ENCODE measurements around the gene C10orf105.

Gene C10orf105

DNA sequence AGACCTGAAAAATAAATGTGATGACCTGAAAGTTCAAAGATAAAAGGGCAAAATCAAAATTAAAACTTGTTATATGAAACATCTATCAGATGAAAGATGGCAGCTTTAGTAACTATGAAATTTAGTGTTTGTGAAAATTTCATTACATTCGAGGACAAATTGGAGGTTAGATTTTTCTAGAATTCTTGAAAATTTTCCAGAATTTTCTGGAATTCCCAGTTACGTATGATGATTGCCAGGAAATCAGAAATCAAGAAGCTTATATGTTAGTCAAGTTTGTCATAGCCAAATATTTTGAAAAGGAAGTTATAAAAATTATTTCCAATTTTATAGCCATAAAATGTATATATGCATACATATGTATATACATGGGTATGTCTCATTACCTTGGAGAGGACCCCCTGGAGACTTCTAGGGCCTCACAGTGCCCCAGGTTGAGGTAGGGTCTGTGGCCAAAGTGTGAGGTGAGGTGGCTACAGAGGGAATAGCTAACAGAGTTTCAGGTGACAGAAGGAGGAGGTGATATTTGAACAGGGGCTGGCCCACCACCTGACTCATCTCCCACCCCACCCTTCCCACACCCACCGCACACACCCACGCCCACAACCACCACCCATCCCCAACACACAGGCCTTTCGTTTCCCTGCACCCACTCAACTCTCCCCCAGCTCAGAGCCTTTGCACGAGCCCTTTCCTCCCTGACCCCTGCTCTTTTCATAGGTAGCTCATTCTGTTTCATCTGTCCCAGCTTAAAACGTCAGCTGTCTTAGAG is 21.5 kb downstream of the C10orf105 start:
- no peak for DNase-seq

GRCh38 chr10:71696628-71697326 is 22.8 kb downstream of the C10orf105 start:
- DNase-seq, result peak; percentile 73

GRCh38 chr10:71695502-71696476 is 23.8 kb downstream of the C10orf105 start:
- DNase-seq, result no peak

- DNase-seq, result peak; percentile 39
Observed at GRCh38 chr10:71694567-71694968, 25.0 kb downstream of the C10orf105 start.

GRCh38 chr10:71694039-71694501 is 25.5 kb downstream of the C10orf105 start:
- no peak for DNase-seq

GRCh38 chr10:71693377-71693776 is 26.2 kb downstream of the C10orf105 start:
- DNase-seq, result no peak

DNA sequence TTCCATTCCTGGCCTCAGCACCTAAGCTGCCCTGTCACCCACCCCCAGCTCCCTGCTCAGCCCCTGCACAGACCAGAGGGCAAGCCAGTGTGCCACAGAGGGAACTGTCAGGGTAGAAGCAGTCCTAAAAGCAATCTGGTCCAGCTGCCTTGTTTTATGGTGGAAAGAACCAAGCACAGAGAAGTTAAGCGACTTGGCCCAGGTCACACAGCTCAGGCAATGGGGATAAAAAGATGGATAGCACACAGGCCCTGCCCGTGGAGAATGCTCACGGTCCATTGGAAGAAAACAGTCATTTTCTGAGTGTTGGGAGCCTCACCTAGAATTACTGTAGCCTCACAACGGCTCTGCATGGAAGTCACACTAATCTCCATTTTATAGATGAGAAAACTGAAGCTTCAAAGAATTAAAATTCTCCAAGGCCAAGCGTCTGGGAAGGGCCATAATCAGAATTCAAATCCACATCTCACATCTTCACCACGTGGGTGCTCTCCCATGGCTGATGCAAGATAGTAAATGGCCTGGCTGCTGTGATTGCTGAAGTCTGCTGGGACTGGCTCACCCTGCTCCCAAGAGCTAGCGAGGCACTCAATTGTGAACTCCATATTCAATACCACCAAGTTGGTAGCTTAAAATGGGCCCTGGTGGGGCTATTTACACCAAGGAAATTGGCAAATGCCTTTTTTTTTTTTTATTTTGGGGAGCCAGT is 26.8 kb downstream of the C10orf105 start:
- no peak for DNase-seq

DNA sequence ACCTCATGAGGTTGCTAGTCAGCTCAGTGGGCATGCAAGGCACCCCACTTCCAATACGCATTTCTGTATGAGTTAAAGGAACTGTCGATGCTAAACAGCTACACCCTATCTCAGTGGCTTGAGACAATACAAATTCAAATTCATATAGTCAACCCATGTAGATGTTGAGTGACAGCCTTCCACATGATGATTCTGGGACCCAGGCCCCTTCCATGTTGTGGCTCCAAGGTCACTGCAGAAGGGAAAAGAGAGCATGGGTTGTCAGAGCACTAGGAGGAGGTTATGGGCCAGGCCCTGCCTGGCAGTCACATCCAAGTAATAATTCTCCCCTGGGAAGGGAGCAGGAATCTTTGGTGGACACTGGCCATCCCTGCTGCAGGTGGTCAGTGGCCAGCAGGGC is 28.2 kb downstream of the C10orf105 start:
- no peak for DNase-seq

DNA sequence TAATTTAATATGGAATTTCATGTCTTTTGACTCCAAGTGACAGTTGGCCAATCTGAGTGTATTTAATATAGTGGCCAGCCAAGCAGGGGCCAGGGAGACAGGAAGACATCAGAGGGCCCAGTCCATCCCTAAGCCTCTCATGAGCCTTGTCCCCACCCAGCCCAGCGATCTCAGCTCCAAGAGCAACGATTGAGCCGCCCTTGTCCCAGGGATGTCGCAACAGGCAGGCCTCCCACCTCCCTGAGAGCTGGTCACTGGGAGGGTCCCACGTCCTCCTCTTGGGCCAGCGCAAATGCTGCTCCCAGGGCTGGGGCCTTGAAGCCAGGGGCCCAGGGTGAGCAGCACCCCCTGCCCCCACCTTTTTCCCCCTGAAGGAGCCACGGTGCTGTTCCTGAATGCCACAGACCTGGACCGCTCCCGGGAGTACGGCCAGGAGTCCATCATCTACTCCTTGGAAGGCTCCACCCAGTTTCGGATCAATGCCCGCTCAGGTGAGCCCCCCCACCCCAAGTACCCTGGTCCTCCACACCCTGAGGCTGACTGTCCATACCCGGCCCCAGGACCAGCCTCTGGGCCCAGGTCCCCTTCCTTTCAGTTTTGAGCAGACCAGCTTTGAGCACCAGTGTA is 29.4 kb downstream of the C10orf105 start:
- DNase-seq, result no peak

GRCh38 chr10:71688256-71688655 is 31.3 kb downstream of the C10orf105 start:
- no peak for DNase-seq

GRCh38 chr10:71687480-71687879 is 32.1 kb downstream of the C10orf105 start:
- DNase-seq, result no peak

- no peak for DNase-seq
Observed at GRCh38 chr10:71687077-71687476, 32.5 kb downstream of the C10orf105 start.

DNA sequence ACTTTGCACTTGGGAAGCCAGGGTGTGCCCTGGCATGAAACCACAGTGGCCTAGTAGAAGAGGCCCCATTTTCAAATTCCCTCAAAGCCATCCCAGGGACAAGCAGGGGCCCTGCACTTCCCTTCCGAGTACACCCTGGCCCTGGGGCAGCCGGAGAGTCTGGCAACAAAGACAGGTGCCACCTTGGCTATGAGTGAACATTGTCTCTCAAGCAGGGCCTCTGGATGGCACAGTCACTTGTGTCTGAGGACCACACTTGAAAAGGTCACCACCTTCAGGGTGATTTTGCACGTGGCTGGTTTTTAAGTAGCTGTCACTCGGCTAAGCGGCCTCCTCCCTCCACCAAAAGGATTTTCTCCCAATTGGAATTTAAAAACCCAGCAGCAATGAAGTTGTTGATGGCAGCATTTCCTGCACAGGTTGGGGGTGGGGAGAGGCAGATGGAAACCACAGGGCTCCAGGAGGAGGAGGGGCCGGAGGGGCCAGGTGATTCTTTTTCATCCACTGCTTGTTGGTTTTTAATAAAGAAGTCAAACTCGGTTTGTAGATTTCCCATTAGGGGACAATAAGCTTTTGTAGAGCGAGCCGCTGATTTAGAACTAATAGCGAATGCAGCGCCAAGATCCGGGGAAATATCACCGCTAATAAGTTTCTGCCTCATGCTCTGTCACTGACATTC is 33.9 kb downstream of the C10orf105 start:
- DNase-seq, result no peak

DNA sequence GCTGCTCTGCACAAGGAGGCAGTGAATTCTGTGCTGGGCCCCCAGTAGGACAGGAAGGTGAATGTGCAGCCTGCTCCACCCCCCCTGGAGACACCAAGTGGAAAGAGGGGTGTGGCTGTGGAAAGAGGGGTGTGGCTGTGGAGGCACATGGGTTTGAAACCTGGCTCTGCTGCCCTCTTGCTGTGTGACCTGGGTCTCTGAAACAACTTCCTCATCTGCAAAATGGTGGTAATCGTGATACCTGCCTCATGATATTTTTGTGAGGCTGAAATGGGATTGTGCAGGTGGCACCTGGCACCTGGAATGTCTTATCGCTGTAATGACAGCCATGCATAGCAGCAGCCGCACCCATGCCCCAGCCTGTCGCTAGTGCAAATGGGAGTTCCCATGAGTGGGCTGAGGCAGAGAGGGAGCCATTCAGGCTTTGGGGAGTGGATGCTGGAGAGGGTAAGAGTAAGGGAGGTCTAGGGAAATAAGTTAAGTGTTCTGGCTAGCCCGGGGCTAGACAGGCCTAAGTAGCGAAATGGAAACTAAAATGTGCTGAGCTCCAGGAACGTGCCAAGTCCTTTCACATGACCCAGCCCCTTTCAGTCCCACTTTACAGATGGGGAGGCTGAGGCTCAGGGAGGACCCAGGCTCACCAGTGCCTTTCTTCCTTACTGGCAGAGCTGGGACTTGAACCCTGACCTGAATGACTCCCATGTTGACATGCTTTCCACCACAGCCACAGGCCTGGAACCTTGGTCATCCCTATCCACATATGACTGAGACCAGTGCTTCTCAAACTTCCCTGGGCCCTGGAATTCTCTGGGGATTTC is 35.0 kb downstream of the C10orf105 start:
- peak; percentile 21 for DNase-seq

DNA sequence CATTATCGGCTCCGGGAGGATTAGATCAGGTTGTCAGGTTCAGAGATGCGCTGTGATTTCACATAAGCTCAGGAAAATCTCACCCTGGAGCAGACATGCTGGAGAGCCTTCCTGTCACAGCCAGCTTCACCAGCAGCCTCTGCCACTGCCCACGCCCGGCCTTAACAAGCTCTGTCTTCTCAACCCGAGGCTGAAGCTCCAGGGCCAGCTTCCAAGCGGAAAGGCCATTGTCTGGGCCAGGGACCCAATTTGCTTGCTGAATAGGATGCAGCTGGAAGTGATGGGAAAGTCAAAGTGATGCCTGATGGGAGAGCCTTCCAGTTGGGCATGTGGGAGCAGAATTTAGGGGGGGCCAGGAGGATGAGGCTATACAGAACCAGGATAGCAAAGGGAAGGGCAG is 36.3 kb downstream of the C10orf105 start:
- no peak for DNase-seq

DNA sequence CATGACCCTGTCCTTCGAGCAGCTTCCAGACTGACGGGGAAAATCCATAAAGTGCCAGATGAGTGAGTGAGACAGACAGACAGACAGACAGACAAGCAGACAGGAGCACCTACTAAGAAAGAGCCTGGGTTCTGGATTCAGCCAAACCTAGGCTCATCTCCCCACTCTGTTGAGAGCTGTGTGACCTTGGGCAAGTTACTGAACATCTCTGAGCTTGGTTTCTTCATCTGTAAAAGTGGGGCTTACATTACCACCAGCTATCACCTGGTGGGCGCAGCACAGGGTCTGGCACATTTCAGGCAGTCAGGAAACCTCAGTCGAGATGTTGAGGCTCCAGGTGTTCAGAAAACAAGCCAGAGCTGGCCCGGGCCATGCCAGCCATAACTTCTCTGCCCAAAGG is 37.6 kb downstream of the C10orf105 start:
- no peak for DNase-seq

DNA sequence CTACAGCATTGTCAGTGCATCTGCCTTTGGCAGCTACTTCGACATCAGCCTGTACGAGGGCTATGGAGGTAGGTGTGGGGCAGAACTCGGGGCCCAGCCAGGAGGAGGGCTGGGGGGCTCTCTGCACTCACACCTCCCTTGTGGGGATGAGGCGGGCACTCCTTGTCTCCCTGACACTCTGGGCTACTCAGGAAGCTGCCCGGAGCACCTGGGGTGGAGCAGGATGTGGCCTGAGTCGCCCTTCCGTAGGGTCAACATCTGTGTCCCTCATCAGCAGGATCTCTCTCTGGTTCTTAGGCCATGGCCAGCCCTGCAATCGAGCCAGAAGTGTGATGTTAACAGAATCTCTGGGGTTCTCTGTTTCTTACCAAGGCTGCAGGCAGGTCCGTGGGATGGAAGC is 40.2 kb downstream of the C10orf105 start:
- no peak for DNase-seq

GRCh38 chr10:71678057-71678805 is 41.3 kb downstream of the C10orf105 start:
- no peak for DNase-seq

GRCh38 chr10:71677261-71677660 is 42.3 kb downstream of the C10orf105 start:
- no peak for DNase-seq

Data from activated naive CD4-positive, alpha-beta T cell treated with anti-CD3 and anti-CD28 coated beads, Interleukin-2, amount 50 U/mL, for 16 hours (primary cell).